ENCODE data around the gene COL15A1.
"Not testable (repeated sequence)": the region's sequence is repeated elsewhere in the genome, so short reads cannot be mapped to it uniquely, and the experiment has no call there.

COL15A1 gene

DNA sequence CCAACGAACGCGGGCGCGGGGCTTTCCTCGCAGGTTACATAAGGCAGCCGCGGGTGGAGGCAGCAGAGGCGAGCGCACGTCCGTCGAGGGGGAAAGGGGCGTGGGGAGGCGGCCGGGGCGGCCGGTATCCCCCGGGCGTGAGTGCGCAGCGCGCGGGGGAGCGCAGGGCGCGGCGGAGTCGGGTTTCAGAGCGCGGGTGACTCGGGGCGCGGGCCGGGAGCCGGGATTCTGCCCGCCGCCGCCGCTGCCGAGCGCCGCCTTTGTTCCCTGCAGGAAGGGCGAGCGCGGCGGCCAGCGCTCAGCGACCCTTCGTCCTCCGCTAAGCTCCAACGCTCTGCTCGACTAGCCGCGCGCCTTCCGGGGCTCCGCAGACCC is at the start of gene COL15A1:
COL15A1 (plus strand) TSS at position 226 of the 375 bp plus-strand sequence. CDS start 155 bp downstream, outside the sequence.
- peak within 1 kb of the TSS; percentile 25 for H3K4me3 Mint-ChIP-seq
- H3K9me3 Mint-ChIP-seq, result no peaks in the 10 kb centered on the region
- no peaks in the 10 kb centered on the region for H3K36me3 Mint-ChIP-seq (ENCODE audit: low read depth)
- H3K27me3 Mint-ChIP-seq (ENCODE audit: low read depth), result peaks cover 87% of the 10 kb centered on the region
- H3K4me1 Mint-ChIP-seq (ENCODE audit: low read depth), result peaks cover 12% of the 10 kb centered on the region
- H3K27ac Mint-ChIP-seq, result no peak within 1 kb of the TSS

GRCh38 chr9:98894171-98894570 is 49.5 kb upstream of the COL15A1 start:
- Mint-ChIP-seq H3K4me3 (no peak overlapping the region), H3K9me3 (no peaks in the 10 kb centered on the region), H3K4me1 (ENCODE audit: low read depth) (no peaks in the 10 kb centered on the region), H3K27me3 (ENCODE audit: low read depth) (peaks cover 37% of the 10 kb centered on the region), H3K27ac (no peak overlapping the region), H3K36me3 (ENCODE audit: low read depth) (no peaks in the 10 kb centered on the region)

DNA sequence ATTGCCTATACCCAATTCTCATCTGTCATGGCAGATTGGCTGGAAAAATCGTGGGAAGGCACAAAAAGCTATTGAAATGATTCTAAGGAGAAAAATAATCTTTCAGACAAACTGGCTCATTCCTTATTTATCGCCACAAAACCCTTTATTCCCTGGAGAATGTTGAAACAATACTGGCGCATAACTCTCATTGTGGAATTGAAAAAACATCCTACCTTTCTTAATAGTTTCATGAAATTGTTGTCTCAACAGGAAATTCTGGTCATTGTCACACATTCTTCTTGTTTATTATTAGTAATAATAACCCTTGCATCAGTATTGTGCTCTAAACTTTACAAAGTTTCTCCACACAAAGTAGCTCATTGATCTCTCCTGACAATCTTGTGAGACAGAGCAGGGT is 48.9 kb upstream of the COL15A1 start:
- Mint-ChIP-seq H3K27me3 (ENCODE audit: low read depth) (peaks cover 41% of the 10 kb centered on the region), H3K36me3 (ENCODE audit: low read depth) (no peaks in the 10 kb centered on the region), H3K27ac (no peak overlapping the region), H3K4me3 (no peak overlapping the region), H3K4me1 (ENCODE audit: low read depth) (peaks cover 3% of the 10 kb centered on the region), H3K9me3 (no peaks in the 10 kb centered on the region)

GRCh38 chr9:98896632-98897031 is 47.1 kb upstream of the COL15A1 start:
- Mint-ChIP-seq H3K4me1 (ENCODE audit: low read depth) (peaks cover 3% of the 10 kb centered on the region), H3K27ac (no peak overlapping the region), H3K4me3 (no peak overlapping the region), H3K27me3 (ENCODE audit: low read depth) (peaks cover 41% of the 10 kb centered on the region), H3K9me3 (no peaks in the 10 kb centered on the region), H3K36me3 (ENCODE audit: low read depth) (no peaks in the 10 kb centered on the region)

GRCh38 chr9:98897745-98898144 is 46.0 kb upstream of the COL15A1 start:
- H3K27me3 Mint-ChIP-seq (ENCODE audit: low read depth), result peaks cover 39% of the 10 kb centered on the region
- no peak overlapping the region for H3K27ac Mint-ChIP-seq
- peaks cover 3% of the 10 kb centered on the region for H3K4me1 Mint-ChIP-seq (ENCODE audit: low read depth)
- H3K9me3 Mint-ChIP-seq, result no peaks in the 10 kb centered on the region
- no peak overlapping the region for H3K4me3 Mint-ChIP-seq
- no peaks in the 10 kb centered on the region for H3K36me3 Mint-ChIP-seq (ENCODE audit: low read depth)

GRCh38 chr9:98899408-98900056 is 44.2 kb upstream of the COL15A1 start:
- Mint-ChIP-seq H3K4me1 (ENCODE audit: low read depth) (peaks cover 3% of the 10 kb centered on the region), H3K27ac (no peak overlapping the region), H3K4me3 (no peak overlapping the region), H3K27me3 (ENCODE audit: low read depth) (peaks cover 41% of the 10 kb centered on the region), H3K9me3 (no peaks in the 10 kb centered on the region), H3K36me3 (ENCODE audit: low read depth) (no peaks in the 10 kb centered on the region)

DNA sequence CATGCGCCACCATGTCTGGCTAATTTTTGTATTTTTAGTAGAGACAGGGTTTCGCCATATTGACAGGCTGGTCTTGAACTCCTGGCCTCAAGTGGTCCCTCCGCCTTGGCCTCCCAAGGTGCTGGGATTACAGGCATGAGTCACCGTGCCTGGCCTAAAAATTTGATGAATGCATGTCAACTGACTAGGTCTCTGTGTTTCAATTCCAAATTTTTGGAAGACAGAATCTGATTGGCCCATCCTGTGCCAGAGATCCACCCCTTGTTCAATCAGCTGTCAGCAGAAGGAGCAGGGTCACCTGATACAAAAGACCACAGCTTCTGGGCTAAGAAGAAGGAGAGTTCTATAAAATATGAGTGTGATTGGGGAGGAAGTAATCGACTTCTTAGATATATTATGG is 43.5 kb upstream of the COL15A1 start:
- peaks cover 3% of the 10 kb centered on the region for H3K4me1 Mint-ChIP-seq (ENCODE audit: low read depth)
- H3K27me3 Mint-ChIP-seq (ENCODE audit: low read depth), result peaks cover 34% of the 10 kb centered on the region
- no peak overlapping the region for H3K27ac Mint-ChIP-seq
- no peaks in the 10 kb centered on the region for H3K9me3 Mint-ChIP-seq
- H3K36me3 Mint-ChIP-seq (ENCODE audit: low read depth), result no peaks in the 10 kb centered on the region
- H3K4me3 Mint-ChIP-seq, result no peak overlapping the region

DNA sequence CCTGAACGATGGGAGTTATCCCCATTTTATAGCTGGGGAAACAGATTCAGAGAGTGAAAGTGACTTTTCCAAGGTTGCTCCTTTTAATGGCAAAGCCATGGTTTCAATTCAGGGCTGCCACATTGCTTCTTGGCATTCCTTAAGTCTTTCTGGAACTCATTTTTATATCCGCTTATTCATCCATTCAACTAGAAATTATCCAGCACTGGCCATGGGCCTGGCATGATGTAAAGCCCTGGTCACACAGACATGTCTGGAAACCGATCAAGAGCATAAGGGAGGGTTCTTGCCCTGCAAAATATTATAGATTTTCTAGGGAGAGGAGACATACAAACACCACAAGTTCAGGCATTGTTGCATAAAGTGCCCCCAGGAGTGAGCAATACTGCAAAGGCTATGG is 43.0 kb upstream of the COL15A1 start:
- Mint-ChIP-seq H3K36me3 (ENCODE audit: low read depth) (no peaks in the 10 kb centered on the region), H3K9me3 (no peaks in the 10 kb centered on the region), H3K4me1 (ENCODE audit: low read depth) (peaks cover 3% of the 10 kb centered on the region), H3K4me3 (no peak overlapping the region), H3K27me3 (ENCODE audit: low read depth) (peaks cover 29% of the 10 kb centered on the region), H3K27ac (no peak overlapping the region)

DNA sequence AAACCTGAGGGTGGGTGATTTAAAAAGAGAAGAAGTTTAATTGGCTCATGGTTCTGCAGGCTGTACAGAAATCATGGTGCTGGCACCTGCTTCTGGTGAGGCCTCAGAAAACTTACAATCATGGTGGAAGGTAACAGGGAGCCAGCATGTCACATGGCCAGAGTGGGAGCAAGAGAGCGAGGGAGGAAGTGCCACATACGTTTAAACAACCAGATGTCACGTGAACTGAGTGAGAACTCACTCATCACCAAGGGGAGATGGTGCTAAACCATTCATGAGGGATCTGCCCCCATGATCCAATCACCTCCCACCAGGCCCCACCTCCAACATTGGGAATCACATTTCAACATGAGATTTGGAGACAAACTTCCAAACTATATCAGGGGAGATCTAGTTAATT is 41.9 kb upstream of the COL15A1 start:
- not testable (repeated sequence) for H3K9me3 Mint-ChIP-seq; H3K4me3 Mint-ChIP-seq; H3K4me1 Mint-ChIP-seq (ENCODE audit: low read depth); H3K36me3 Mint-ChIP-seq (ENCODE audit: low read depth); H3K27ac Mint-ChIP-seq
- H3K27me3 Mint-ChIP-seq (ENCODE audit: low read depth), result peaks cover 19% of the 10 kb centered on the region

DNA sequence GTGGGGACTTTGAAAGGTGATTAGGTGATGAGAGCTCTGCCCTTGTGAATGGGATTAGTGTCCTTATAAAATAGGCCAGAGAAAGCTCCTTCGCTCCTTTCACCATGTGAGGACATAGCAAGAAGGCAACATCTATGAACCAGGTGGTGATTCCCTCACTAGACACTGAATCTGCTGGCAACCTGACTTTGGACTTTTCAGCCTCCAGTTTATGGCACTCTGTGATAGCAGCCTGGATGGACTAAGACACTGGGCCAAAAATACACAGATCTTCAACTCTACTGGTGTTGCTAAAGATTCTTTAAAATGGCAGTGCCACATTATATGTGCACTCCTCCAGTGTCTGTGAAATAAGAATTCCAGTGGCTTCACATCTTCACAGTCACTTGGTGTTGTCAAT is 41.2 kb upstream of the COL15A1 start:
- no peaks in the 10 kb centered on the region for H3K36me3 Mint-ChIP-seq (ENCODE audit: low read depth)
- H3K4me3 Mint-ChIP-seq, result no peak overlapping the region

GRCh38 chr9:98902925-98903324 is 40.8 kb upstream of the COL15A1 start:
- no peaks in the 10 kb centered on the region for H3K9me3 Mint-ChIP-seq
- no peaks in the 10 kb centered on the region for H3K36me3 Mint-ChIP-seq (ENCODE audit: low read depth)
- H3K4me3 Mint-ChIP-seq, result no peak overlapping the region
- peaks cover 3% of the 10 kb centered on the region for H3K4me1 Mint-ChIP-seq (ENCODE audit: low read depth)
- H3K27me3 Mint-ChIP-seq (ENCODE audit: low read depth), result peaks cover 12% of the 10 kb centered on the region
- H3K27ac Mint-ChIP-seq, result no peak overlapping the region

More for the DNA sequence above, 41.2 kb upstream of the COL15A1 start:
- H3K27me3 Mint-ChIP-seq (ENCODE audit: low read depth), result peaks cover 13% of the 10 kb centered on the region
- no peaks in the 10 kb centered on the region for H3K9me3 Mint-ChIP-seq
- peaks cover 3% of the 10 kb centered on the region for H3K4me1 Mint-ChIP-seq (ENCODE audit: low read depth)
- H3K27ac Mint-ChIP-seq, result no peak overlapping the region

- Mint-ChIP-seq H3K4me1 (ENCODE audit: low read depth) (peaks cover 3% of the 10 kb centered on the region), H3K36me3 (ENCODE audit: low read depth) (no peaks in the 10 kb centered on the region), H3K27ac (no peak overlapping the region), H3K9me3 (no peaks in the 10 kb centered on the region), H3K27me3 (ENCODE audit: low read depth) (peaks cover 8% of the 10 kb centered on the region), H3K4me3 (no peak overlapping the region)
Measured at GRCh38 chr9:98903961-98904411, 39.7 kb upstream of the COL15A1 start.

- Mint-ChIP-seq H3K27me3 (ENCODE audit: low read depth) (peaks cover 4% of the 10 kb centered on the region), H3K4me1 (ENCODE audit: low read depth) (no peaks in the 10 kb centered on the region), H3K36me3 (ENCODE audit: low read depth) (no peaks in the 10 kb centered on the region), H3K4me3 (no peak overlapping the region), H3K9me3 (no peaks in the 10 kb centered on the region), H3K27ac (no peak overlapping the region)
Measured at GRCh38 chr9:98905015-98905414, 38.7 kb upstream of the COL15A1 start.

GRCh38 chr9:98906273-98907040 is 37.2 kb upstream of the COL15A1 start:
- no peaks in the 10 kb centered on the region for H3K9me3 Mint-ChIP-seq
- no peaks in the 10 kb centered on the region for H3K36me3 Mint-ChIP-seq (ENCODE audit: low read depth)
- peaks cover 4% of the 10 kb centered on the region for H3K27me3 Mint-ChIP-seq (ENCODE audit: low read depth)
- H3K4me3 Mint-ChIP-seq, result no peak overlapping the region
- no peaks in the 10 kb centered on the region for H3K4me1 Mint-ChIP-seq (ENCODE audit: low read depth)
- no peak overlapping the region for H3K27ac Mint-ChIP-seq

DNA sequence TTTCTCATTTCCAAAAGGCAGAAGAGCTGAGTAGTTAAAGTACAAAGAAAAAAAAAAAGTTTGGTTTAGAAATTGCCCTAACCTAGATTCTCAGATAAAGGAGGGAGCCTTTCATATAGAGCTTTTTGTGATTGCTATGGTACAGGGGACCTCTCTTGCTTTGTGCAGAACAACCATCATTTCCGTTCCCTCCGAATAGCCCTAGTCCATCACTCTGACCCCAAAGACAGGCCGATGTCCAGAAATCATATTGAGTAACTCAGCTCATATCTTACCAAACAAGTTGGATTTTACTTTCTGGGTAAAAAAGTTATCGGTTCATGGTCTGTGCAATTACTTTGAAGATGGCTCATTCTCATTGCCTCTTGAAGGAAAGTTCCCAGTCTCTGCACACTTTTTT is 36.7 kb upstream of the COL15A1 start:
- Mint-ChIP-seq H3K9me3 (no peaks in the 10 kb centered on the region), H3K4me3 (no peak overlapping the region), H3K36me3 (ENCODE audit: low read depth) (no peaks in the 10 kb centered on the region), H3K27ac (no peak overlapping the region), H3K4me1 (ENCODE audit: low read depth) (no peaks in the 10 kb centered on the region), H3K27me3 (ENCODE audit: low read depth) (peaks cover 4% of the 10 kb centered on the region)

All from T-helper 1 cell treated with Interleukin-12 subunit alpha and Interleukin-12 subunit beta and Interleukin-4 antibody, amounts not matched to agents 30 μg/mL and 1 μg/mL, for 36 hours (primary cell).